ENCODE measurements around the gene AGA.

DNA sequence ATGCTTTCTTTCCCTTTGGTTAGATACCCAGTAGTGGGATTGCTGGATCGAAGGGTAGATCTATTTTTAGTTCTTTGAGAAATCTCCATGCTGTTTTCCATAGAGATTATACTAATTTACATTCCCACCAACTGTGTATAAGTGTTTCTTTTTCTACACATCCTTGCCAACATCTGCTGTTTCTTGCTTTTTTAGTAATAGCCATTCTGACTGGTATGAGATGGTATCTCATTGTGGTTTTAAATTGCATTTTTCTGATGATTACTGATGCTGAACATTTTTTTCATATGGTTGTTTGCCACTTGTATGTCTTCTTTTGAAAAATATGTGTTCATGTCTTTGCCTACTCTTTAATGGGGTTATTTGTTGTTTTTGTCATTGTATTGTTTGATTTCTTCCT is 6.6 kb upstream of the AGA start:
- TF ChIP-seq EZH2 (IDR thresholded peaks at IDR 0.05), result no peak
- TF ChIP-seq, protein P1, sequence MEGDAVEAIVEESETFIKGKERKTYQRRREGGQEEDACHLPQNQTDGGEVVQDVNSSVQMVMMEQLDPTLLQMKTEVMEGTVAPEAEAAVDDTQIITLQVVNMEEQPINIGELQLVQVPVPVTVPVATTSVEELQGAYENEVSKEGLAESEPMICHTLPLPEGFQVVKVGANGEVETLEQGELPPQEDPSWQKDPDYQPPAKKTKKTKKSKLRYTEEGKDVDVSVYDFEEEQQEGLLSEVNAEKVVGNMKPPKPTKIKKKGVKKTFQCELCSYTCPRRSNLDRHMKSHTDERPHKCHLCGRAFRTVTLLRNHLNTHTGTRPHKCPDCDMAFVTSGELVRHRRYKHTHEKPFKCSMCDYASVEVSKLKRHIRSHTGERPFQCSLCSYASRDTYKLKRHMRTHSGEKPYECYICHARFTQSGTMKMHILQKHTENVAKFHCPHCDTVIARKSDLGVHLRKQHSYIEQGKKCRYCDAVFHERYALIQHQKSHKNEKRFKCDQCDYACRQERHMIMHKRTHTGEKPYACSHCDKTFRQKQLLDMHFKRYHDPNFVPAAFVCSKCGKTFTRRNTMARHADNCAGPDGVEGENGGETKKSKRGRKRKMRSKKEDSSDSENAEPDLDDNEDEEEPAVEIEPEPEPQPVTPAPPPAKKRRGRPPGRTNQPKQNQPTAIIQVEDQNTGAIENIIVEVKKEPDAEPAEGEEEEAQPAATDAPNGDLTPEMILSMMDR (IDR thresholded peaks at IDR 0.05 in 2 of 3, conservative IDR thresholded peaks at IDR 0.05 in 1 of 3; ENCODE audit: borderline replicate concordance in 1 of 3, insufficient read depth in 1 of 3, low read depth in 2 of 3, low read length in 2 of 3), result no peak
- TF ChIP-seq, protein P2, sequence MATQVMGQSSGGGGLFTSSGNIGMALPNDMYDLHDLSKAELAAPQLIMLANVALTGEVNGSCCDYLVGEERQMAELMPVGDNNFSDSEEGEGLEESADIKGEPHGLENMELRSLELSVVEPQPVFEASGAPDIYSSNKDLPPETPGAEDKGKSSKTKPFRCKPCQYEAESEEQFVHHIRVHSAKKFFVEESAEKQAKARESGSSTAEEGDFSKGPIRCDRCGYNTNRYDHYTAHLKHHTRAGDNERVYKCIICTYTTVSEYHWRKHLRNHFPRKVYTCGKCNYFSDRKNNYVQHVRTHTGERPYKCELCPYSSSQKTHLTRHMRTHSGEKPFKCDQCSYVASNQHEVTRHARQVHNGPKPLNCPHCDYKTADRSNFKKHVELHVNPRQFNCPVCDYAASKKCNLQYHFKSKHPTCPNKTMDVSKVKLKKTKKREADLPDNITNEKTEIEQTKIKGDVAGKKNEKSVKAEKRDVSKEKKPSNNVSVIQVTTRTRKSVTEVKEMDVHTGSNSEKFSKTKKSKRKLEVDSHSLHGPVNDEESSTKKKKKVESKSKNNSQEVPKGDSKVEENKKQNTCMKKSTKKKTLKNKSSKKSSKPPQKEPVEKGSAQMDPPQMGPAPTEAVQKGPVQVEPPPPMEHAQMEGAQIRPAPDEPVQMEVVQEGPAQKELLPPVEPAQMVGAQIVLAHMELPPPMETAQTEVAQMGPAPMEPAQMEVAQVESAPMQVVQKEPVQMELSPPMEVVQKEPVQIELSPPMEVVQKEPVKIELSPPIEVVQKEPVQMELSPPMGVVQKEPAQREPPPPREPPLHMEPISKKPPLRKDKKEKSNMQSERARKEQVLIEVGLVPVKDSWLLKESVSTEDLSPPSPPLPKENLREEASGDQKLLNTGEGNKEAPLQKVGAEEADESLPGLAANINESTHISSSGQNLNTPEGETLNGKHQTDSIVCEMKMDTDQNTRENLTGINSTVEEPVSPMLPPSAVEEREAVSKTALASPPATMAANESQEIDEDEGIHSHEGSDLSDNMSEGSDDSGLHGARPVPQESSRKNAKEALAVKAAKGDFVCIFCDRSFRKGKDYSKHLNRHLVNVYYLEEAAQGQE (IDR thresholded peaks at IDR 0.05; ENCODE audit: low read depth), result no peak
- TF ChIP-seq, protein P3, sequence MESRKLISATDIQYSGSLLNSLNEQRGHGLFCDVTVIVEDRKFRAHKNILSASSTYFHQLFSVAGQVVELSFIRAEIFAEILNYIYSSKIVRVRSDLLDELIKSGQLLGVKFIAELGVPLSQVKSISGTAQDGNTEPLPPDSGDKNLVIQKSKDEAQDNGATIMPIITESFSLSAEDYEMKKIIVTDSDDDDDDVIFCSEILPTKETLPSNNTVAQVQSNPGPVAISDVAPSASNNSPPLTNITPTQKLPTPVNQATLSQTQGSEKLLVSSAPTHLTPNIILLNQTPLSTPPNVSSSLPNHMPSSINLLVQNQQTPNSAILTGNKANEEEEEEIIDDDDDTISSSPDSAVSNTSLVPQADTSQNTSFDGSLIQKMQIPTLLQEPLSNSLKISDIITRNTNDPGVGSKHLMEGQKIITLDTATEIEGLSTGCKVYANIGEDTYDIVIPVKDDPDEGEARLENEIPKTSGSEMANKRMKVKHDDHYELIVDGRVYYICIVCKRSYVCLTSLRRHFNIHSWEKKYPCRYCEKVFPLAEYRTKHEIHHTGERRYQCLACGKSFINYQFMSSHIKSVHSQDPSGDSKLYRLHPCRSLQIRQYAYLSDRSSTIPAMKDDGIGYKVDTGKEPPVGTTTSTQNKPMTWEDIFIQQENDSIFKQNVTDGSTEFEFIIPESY (IDR thresholded peaks at IDR 0.05; ENCODE audit: extremely low read depth, insufficient replicate concordance, low read length), result no peak
- TF ChIP-seq, protein P4, sequence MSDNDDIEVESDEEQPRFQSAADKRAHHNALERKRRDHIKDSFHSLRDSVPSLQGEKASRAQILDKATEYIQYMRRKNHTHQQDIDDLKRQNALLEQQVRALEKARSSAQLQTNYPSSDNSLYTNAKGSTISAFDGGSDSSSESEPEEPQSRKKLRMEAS (IDR thresholded peaks at IDR 0.05), result no peak
